Hindlimb muscle (tissue), 1 donor: ENCODE results near the gene MRPS26. TPM values are rescaled to one million over a fixed set of nuclear protein-coding genes. Genes with fewer than 3 reads are reported as not detected.
A peak's percentile ranks its signal among the peaks of the same experiment; 100 is the strongest.
"Not testable (repeated sequence)": the region's sequence is repeated elsewhere in the genome, so short reads cannot be mapped to it uniquely, and the experiment has no call there.

Source experiments
- DNase-seq: peaks from one replicate; pipeline ENCODE4 v3.0.0-alpha.2; 2013
- polyA plus RNA-seq: library from polyadenylated mRNA; unstranded; fragments of 120-200 nt; gene quantifications from one replicate; pipeline ENCODE4 v1.2.1, GENCODE V29; 2013; ENCODE audit not compliant: insufficient read length

The MRPS26 gene
- polyA plus RNA-seq, 1 donor = 35.9 TPM

- peak; percentile 62 for DNase-seq
Measured at GRCh38 chr20:3042625-3043024, 3.2 kb upstream of the MRPS26 start.

GRCh38 chr20:3043322-3043721 is 2.5 kb upstream of the MRPS26 start, which contains the start of gene GNRH2:
GNRH2 (plus strand) TSS chr20:3043622; CDS start chr20:3044415, 793 bp downstream.
- no peak for DNase-seq

- no peak for DNase-seq
Measured at GRCh38 chr20:3044336-3044965, 1.4 kb upstream of the MRPS26 start.

- DNase-seq = no peak
Measured at GRCh38 chr20:3045042-3045815, 623 bp upstream of the MRPS26 start.

- no peak for DNase-seq
Measured at GRCh38 chr20:3046677-3047462, 1.0 kb downstream of the MRPS26 start.

GRCh38 chr20:3047486-3048419 is 1.9 kb downstream of the MRPS26 start:
- no peak for DNase-seq

- no peak for DNase-seq
Measured at GRCh38 chr20:3051385-3052019, 5.7 kb downstream of the MRPS26 start.

- DNase-seq = no peak
Measured at GRCh38 chr20:3059489-3059888, 13.6 kb downstream of the MRPS26 start.

GRCh38 chr20:3064119-3064518 is 18.3 kb downstream of the MRPS26 start:
- not testable (repeated sequence) for DNase-seq

- no peak for DNase-seq
Measured at GRCh38 chr20:3067139-3068014, 21.5 kb downstream of the MRPS26 start.

- DNase-seq = no peak
Measured at GRCh38 chr20:3068075-3068474, 22.2 kb downstream of the MRPS26 start.

- no peak for DNase-seq
Measured at GRCh38 chr20:3068986-3069900, 23.4 kb downstream of the MRPS26 start.

GRCh38 chr20:3070725-3071124 is 24.9 kb downstream of the MRPS26 start:
- DNase-seq = no peak

GRCh38 chr20:3071266-3071609 is 25.4 kb downstream of the MRPS26 start:
- no peak for DNase-seq

- DNase-seq = peak; percentile 59
Measured at GRCh38 chr20:3071610-3072529, 26.0 kb downstream of the MRPS26 start, which contains the start of gene OXT. OXT (plus strand) TSS chr20:3071620; CDS start chr20:3071656, 36 bp downstream.

- DNase-seq = no peak
Measured at GRCh38 chr20:3072530-3073250, 26.8 kb downstream of the MRPS26 start.

- not testable (repeated sequence) for DNase-seq
Measured at GRCh38 chr20:3073251-3073643, 27.4 kb downstream of the MRPS26 start.

- no peak for DNase-seq
Measured at GRCh38 chr20:3074812-3075211, 29.0 kb downstream of the MRPS26 start.
